HUDEP-2 (cell line): ENCODE measurements around the gene SYCP2.

ENCODE experiments used
- DNase-seq, 76 experiments: peaks; one replicate each; lab custom pipeline; 2025; ENCODE audit not compliant: unreplicated experiment in 76 of 76; lab: John Stamatoyannopoulos, UW

SYCP2 gene

DNA sequence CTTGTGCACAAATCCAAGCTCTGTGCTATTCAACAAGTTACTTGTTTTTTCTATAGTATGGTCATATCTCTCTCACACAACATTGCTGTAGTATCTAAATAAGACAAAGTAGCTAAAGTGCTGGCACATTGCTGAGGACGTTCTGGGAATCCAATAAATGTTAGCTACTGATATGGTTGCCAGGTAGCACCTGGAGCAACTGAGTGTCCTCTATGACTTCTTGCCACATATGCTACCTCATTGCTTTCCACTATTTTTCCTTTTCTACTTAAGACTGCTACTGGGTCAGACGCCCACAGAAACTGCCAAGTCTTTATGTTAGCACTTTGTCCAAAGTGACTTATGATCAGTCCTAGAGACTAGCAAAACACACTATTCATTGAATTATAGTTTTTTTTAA is 85.3 kb downstream of the SYCP2 start:
- peak in 11 of 76 experiments; percentile 3 to 55 (median 6) for DNase-seq

DNA sequence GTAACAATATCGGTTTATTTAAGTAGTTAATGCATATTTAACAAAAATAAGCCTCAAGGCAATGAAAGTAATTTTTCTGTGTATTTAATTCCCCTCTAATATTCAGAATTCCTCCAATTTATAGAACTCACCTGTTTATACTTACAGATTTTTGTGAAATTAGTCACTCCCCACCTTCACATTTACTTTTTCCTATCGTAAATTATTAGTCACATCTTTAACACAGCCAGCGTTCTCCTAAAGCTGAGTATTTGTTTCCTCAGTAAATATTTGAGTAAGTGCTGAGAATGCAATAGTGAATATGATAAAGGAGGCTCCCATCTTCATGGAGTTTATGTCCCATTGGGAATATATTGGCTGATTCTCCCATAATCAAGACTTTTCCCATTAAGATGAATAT is 88.0 kb downstream of the SYCP2 start:
- DNase-seq, result no peak

DNA sequence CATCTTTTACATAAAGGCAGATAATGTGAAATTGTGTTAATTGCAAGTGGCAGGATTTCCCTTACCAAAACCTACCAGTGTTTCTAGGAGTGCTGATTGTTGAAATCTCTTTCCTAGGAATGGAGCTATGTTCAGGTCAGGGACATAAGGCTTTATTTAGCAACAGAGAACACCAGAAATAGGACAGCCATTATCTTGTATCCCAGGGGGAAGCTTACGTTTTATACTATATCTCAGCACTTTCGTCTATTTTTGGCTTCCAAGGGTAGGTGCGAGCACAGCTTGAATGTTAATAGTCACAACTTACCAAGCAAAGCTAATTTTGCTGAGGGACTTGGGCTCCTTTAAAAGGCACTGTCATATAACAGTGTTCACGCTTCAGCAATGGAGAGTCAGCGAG is 94.0 kb downstream of the SYCP2 start:
- DNase-seq, result no peak

DNA sequence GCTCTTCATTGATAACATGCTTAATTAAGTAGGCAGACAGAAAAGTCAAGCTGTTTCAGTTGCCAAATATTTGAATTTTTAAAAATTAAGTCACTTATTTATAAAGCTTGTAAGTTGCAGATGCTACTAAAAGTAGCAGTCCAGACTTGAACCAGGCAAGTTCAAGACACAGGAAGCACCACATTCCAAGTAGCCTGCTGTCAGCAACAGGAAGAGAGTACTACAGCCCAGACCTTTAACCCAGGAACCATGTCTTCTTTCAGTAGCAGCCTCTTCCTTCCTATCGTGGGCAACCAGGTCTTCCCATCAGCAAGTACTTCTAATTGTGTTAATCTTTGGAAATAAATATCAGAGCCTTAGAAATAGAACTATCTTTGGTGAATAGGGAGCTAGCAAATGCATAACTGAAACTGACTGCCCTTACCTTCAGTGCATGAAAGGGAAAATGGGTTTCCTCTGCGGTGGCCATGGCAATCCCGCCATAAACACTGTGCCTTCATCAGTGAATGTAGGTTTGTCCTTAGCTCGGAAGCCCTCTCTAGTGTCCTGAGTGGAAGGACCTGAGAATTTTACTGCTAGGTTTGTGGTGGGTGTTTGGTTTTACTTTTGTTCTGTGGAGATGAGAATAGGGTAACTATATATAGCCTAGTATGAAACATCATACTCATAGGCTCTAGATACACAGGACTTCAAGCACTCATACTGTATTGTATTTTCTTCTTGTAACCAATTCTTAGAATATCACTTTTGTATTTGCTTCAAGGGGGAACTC is 95.6 kb downstream of the SYCP2 start:
- no peak for DNase-seq

DNA sequence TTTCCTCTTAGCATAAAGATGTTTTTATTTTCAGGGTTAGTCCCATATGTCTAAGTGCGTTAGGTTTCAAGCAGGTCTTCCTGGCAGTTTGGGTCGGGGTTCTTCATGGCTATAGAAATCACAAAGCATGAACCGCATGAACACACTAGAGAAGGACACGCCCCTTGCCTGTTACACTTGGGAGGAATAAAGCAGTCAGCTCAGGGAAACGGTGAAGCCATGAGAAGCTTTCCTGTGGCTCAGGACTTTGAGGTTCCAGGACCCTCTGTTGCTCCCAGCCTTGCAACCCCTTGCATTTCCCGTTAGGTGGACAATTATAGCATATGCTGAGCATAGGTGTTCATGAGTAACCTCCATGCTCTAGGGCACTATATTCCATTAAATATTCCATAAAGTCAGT is 96.7 kb downstream of the SYCP2 start:
- no peak for DNase-seq

DNA sequence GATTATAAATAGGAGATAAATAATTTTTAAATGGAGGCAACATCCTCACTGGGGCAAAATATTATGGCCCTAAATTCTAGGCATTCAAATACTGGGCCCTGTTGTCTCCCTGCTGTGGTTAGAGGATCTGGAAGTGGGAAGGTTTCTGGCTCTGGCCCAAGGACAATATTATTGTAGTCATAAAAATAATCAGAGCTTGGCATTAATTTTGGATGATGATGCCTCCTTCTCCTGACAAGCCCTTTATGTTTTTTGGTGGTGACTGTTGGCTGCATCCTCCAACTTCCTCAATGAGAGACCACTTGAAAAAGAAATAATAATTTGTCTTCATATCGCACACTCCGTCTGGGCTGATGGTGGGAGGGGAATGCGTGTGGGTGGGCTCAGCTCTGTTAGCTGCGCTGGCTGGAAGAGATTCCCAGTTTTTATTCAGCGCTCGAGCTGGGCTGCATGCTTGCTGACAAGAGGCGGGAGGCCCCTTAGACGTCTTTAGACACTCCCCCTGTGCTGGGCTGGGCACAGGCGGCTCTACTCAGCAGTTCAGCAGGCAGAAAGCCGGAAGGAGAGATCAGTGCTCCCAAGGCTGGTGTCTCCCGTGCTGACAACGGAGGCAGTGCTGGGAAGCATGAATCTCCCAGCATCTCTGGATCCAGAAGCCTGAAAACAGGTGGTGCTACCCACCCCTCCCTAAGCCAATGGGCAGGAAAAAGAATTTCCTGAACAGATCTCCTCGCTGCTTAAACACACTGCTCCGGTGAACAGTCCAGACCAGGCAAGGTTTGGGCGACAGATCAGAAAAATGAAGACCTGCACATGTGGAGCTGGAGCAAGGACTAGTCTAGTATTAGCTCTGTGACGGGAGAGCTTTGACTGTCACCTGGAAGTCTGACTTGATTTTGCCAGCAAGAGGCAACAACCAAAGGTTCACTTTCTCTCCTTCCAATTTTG is 97.7 kb downstream of the SYCP2 start:
- peak in 5 of 76 experiments; percentile 9 to 44 (median 22) for DNase-seq

DNA sequence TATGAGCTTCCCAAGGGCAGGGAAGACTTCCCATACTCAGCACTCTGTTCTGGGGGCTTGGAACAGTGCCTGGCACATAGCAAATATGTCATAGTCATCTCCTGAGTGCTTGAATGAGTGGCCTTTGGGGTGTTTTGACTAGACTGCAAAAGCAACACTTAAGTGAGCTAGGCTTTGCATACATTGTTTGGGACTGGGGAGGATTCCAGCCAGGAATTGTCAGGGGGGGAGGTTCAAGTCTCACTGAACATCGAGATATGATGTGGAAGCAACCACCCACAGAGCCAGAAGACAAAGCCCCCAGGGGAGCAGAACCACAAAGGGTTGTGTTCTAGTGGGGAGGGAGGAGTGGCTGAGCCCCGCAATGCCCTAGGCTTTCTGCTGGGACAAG is 98.4 kb downstream of the SYCP2 start:
- DNase-seq, result no peak

DNA sequence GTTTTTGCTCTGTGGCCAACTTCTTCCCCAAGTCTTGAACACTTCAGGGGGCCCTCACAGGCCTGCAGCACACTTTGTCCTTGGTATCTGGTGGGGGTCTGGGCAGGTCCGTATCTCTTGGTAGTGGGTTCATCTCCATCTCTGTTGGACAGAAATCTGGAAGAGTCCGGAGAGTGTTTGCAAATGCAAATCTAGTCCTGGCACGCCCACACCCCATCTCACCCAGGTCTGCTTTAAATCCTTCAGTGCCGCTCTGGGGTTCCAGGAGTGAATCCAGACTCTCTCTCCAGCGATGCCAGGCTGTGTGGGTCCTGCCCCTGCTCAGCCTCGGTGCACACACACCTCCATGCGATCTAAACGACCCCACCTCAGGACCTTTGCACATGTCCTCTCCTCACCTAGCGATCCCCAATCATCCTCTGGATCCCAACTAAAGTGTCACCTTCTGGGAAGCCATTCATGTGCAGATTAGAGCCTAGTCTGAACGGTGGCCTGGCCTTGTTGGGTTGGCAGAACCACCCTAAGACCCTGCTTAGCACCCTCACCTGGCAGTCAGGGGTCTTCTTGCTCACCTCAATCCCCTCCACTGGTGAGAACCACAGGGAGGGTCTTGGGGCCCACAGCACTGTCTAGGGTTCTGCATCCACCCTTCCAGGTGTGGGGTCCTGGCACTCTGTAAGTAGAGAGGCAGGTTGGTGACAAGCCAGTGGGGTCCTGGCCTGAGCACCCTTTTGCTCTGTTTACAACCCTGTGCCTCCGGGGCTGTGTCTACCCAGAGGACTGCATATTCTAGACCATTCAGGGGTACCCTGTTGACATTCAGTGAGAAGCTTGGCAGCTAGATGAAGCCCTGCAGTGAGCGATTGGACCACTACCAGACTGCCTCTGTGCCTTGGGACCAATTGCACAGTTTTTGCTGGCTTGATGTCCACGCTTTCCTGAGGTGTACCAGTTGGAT is 100.8 kb downstream of the SYCP2 start:
- DNase-seq, result no peak

DNA sequence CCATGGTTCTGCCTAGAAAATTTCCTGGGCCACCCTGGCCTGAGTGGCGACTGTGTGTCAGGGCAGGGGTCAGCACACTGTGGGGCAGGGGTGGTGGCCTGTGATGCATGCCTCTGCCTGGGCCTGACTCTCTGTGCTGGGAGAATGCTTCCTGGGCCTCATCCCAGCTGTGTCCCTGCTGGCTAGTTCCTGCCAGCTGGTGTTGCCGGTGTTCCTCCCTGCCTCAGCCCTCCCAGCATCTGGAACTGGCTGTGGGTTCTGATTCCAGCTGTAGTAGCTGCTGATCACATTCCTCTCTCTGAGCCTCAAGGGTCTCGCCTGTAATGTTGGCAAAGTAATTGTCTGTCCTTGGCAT is 101.5 kb downstream of the SYCP2 start:
- no peak for DNase-seq

DNA sequence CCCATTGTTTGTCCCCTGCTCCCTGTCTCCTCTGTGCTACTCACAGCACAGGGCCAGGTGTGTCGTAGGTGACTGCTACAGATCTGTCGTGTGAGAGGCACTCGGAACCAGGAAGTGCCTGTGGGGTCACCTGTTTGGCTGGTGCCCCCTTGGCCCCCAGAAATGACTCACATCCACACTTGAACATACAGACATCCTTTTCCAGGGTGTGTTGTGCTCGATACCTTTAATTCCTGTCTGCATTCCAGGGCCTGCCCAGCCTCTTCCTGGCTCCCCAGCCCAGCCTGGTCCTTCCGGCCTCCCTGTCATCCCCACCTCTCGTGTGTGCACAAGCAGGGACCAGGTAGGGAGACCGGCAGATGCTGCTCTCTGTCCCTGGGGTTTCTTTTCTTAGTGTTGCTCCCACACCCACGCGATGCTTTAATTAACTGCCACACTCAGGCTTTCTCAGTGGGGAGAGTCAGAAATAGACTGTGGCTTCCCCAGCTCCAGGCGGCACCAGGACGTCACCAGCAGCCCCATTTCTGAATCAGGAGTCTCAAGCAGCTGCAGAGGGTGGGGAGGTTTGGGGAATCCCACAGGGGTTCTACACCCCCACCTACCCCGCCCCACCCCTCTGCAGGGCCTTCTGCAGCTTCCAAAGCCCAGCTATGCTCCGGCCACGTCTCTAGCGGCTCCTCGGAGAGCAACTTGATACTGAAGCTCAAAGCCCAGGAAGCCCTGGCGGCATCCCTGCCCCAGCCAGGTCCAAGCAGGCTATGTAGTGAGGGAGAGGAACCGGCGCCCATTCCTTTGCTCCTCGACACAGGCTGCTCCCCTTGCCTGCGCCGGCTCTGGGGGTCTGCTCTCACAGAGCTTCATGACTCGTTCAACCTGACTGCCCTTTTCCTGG is 102.2 kb downstream of the SYCP2 start:
- no peak for DNase-seq

DNA sequence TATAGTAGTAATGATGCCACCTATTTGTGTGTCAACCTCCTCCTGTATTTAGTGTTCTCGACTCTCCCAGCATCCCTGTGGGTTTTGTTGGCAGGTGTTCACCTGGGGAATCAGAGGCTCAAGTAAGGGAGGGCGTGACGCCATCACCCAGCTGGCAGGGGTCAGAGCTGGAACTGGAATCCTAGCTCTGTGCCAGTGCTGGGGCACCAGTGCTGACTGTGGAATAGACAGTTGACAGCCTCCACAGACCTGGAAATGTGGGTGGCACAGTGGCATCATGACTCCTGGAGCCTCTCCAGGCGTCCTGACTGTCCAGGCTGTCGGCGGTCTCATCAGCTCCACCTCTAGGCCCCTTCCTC is 102.8 kb downstream of the SYCP2 start:
- no peak for DNase-seq

DNA sequence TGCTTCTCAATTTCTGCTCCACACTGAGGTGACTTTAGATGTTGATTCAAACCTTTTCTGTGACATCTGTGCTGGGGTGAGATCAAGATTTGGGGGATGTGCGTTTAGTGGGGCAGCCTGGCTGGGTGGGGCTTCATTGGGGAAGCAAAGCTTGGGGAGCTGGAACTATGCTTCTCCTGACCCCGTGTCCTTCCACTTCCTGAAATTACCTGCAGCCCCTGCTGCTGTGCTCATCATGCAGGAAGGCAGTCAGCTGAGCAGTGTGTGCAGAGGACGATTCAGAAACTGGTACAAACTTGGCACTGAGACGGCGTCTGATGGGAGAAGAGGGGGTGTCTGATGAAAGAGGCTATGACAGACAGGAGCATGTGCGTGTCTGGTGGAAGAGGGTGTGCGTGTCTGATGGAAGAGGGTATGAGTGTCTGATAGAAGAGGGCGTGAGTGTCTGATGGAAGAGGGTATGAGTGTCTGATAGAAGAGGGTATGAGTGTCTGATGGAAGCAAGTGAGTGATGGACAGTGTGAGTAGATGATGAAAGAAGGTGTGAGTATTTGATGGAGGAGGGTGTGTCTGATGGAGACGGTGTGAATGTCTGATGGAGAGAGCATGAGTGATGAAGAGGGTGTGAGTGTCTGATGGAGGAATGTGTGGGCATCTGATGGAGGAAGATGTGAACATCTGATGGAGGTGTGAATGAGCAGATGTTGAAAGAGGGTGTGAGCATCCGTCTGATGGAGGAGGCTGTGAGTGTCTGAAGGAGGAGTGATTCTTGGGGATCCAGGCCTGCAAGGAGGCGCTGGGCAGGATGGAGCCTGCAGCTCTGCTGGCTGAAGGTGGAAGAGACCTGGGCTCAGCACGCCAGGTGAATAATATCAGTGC is 103.4 kb downstream of the SYCP2 start:
- no peak for DNase-seq

DNA sequence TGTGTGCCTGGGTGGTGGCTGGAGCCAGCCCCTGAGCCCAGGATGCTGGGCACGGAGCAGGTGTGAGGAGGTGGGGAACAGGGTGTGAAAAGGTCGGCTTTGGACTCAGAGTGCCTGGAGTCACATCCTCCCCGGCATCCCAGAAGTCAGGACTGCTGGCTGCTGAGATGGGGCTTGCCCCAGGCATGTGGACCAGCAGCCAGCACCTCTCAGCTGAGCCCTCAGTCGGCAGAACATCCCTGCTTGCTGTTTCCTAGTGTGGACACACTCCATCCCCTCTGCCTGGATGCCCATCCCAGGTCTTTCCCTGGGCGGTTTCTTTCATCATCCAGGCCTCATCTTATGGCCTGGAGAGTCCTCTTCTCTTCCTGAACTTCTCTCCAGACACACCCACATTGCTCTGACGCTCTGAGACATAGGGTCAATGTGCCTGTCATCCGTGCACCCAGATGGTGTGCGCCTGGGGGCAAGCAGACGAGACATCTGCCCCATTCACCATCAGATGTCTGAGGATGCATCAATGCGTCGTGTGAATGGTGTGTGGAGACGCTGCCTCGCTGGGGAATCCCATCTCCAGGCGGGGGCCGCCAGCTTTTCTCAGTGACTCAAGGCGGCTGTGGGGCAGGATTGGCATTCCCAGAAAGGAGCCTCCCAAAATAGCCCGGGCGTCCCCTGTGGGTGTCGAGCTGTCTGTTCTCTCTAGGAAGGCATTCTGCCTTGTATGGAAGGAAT is 104.2 kb downstream of the SYCP2 start:
- no peak for DNase-seq

DNA sequence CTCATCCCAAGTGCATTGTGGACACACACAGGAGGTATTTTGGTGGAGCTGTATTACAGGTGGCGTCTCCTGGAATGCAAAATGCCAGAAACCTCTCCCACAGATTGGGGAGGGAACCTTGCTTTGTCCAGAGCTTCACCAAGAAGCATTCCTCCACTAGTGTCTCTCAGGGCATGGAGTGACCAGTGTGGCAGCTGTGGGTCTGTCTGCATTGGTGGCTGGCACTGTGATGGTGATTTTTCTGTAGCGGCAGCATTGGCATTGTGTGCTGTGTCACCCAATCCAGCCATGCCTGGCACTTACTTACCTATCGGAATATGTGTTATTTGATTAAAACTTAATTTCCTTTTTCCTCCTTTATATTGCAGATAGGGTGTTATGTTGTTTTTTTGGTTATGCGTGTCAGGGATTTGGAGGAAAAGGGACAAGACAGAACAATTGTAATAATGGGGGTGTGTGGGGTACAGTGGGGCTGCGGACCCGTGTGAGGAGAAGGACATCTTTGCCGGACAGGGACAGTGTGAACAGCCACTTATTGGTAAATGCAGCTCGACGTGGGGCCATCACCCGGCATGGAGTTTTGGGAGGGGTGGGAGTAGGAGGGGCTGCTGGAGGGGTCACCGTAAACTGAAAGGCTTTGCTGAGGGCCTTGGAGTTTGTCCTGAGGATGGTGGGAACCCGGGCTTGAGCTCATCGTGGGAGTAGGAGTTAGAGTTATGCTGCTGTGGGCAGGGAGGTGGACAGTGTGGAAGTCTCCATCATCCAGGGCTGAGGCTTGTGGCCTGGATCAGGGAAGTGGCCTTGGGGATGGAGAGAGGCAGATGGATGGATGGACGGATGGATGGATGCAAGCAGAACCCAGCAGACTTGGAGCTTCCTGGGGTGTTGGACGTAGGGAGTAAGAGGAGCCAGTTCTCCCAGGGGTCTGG is 105.0 kb downstream of the SYCP2 start:
- no peak for DNase-seq

DNA sequence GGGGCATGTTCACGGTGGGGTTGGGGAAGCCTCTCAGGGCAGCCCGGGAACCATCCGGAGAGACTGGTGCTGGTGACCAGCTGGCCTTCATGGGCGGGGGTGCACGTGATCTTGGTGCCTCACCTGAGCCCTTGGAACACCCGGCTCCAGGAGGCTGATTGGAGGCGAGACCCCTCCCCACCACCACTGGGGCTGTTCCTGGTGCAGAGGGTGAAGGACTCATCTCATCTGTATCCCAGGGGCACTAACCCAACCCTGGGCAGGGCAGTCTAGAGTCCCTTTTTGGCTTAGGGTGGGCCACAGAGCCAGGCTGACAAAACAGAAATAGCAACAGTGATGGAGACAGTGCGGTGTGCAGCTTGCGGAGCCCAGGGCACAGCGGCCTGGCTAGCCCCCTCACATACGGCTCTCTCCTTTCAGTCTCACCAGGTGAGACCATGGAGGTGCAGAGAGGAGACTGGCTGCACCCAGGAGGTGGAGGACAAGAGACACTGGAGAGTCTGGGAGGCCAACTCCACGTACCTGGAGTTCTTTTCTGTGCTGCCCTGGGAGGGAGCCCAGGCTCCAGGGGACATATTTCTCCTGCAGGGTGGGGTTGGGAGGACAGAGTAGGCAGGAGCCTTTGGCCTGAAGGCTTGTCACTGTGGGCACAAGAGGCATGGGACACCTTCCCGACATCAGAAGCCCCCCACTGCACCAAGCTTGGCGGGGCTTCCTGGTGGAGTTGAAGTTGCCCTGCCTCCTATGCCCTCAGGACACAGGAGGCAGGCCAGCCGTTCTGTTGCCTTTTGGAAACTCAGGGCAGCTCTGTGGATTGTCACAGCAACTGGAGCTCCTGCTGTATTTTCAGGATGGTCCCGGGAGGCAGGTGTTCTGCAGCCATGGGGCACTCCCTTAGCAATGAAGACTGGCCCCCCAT is 106.0 kb downstream of the SYCP2 start:
- DNase-seq, result no peak
